ENCODE results near the gene PTGIS.

The PTGIS gene

GRCh38 chr20:49521356-49521755, 46.6 kb downstream of the PTGIS start:
- no peak for DNase-seq

GRCh38 chr20:49519777-49520359, 48.1 kb downstream of the PTGIS start:
- no peak for DNase-seq

GRCh38 chr20:49519212-49519712, 48.7 kb downstream of the PTGIS start:
- no peak for DNase-seq

GRCh38 chr20:49518576-49518975, 49.4 kb downstream of the PTGIS start:
- DNase-seq = no peak

GRCh38 chr20:49517805-49518100, 50.2 kb downstream of the PTGIS start:
- no peak for DNase-seq

GRCh38 chr20:49516916-49517804, 50.8 kb downstream of the PTGIS start:
- DNase-seq = peak; percentile 44

- DNase-seq = no peak
Measured at GRCh38 chr20:49515586-49515985, 52.4 kb downstream of the PTGIS start.

GRCh38 chr20:49513517-49513916, 54.4 kb downstream of the PTGIS start:
- DNase-seq = no peak

- DNase-seq = no peak
Measured at GRCh38 chr20:49513009-49513408, 54.9 kb downstream of the PTGIS start.

GRCh38 chr20:49511788-49512525, 56.0 kb downstream of the PTGIS start:
- DNase-seq = no peak

- DNase-seq = no peak
Measured at GRCh38 chr20:49510562-49511122, 57.3 kb downstream of the PTGIS start.

- DNase-seq = peak; percentile 74
Measured at GRCh38 chr20:49508435-49509199, 59.3 kb downstream of the PTGIS start.

- DNase-seq = no peak
Measured at GRCh38 chr20:49507741-49508434, 60.0 kb downstream of the PTGIS start.

GRCh38 chr20:49505518-49505917, 62.4 kb downstream of the PTGIS start:
- DNase-seq = peak; percentile 94

GRCh38 chr20:49503176-49503575, 64.8 kb downstream of the PTGIS start:
- DNase-seq = peak; percentile 25

- DNase-seq = no peak
Measured at GRCh38 chr20:49501917-49502316, 66.0 kb downstream of the PTGIS start.

- no peak for DNase-seq
Measured at GRCh38 chr20:49497398-49497669, 70.6 kb downstream of the PTGIS start.

GRCh38 chr20:49496553-49497397, 71.2 kb downstream of the PTGIS start:
- no peak for DNase-seq

GRCh38 chr20:49496043-49496442, 71.9 kb downstream of the PTGIS start:
- DNase-seq = no peak

- DNase-seq = no peak
Measured at GRCh38 chr20:49490689-49491088, 77.2 kb downstream of the PTGIS start.

GRCh38 chr20:49489688-49490087, 78.2 kb downstream of the PTGIS start:
- no peak for DNase-seq
